Measurements from ENCODE around the gene UST. TPM values are rescaled to one million over a fixed set of nuclear protein-coding genes. Genes with fewer than 3 reads are reported as not detected.

Gene UST
- total RNA-seq, 2 experiments from 2014 or later, result 0.29 to 0.50 TPM

DNA sequence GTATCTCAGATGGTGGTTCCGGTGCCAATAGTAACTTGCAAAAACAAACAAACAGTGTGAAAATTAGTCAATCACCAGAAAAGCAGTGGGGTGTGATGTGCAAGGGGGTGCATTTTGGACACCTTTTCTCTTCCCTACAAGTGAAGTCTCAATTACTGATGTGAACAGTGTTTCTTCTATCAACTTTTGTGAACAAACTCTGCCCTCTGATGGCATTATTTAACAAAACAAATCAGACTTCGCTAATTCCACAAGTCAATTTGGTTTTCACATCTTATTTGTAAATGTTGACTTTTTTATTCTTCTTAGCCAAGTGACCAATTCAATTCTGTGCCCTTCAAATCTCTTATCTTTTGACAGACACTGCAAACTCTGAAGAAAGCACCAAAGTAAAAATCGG is 212.2 kb downstream of the UST start:
- no peaks in the 10 kb centered on the region for H3K9me3 Mint-ChIP-seq
- H3K36me3 Mint-ChIP-seq (ENCODE audit: low read depth), result no peaks in the 10 kb centered on the region
- POLR2A ChIA-PET, result no interaction called here
- H3K27ac Mint-ChIP-seq, result no peak overlapping the region
- no peak overlapping the region for H3K4me3 Mint-ChIP-seq
- H3K27me3 Mint-ChIP-seq, result peaks cover 1% of the 10 kb centered on the region
- DNase-seq, result no peak
- no peaks in the 10 kb centered on the region for H3K4me1 Mint-ChIP-seq
- CTCF ChIA-PET, result no interaction called here

GRCh38 chr6:148959501-148959900 is 212.7 kb downstream of the UST start:
- H3K27ac Mint-ChIP-seq, result no peak overlapping the region
- no peaks in the 10 kb centered on the region for H3K36me3 Mint-ChIP-seq (ENCODE audit: low read depth)
- H3K4me3 Mint-ChIP-seq, result no peak overlapping the region
- H3K4me1 Mint-ChIP-seq, result no peaks in the 10 kb centered on the region
- POLR2A ChIA-PET, result no interaction called here
- no peak for DNase-seq
- CTCF ChIA-PET, result no interaction called here
- H3K9me3 Mint-ChIP-seq, result no peaks in the 10 kb centered on the region
- H3K27me3 Mint-ChIP-seq, result peaks cover 1% of the 10 kb centered on the region

GRCh38 chr6:148962854-148963515 is 216.2 kb downstream of the UST start:
- POLR2A ChIA-PET, result no interaction called here
- Mint-ChIP-seq H3K27ac (no peak overlapping the region), H3K27me3 (peaks cover 1% of the 10 kb centered on the region), H3K4me3 (no peak overlapping the region), H3K9me3 (no peaks in the 10 kb centered on the region), H3K36me3 (ENCODE audit: low read depth) (no peaks in the 10 kb centered on the region), H3K4me1 (no peaks in the 10 kb centered on the region)
- CTCF ChIA-PET, result no interaction called here
- DNase-seq, result no peak

DNA sequence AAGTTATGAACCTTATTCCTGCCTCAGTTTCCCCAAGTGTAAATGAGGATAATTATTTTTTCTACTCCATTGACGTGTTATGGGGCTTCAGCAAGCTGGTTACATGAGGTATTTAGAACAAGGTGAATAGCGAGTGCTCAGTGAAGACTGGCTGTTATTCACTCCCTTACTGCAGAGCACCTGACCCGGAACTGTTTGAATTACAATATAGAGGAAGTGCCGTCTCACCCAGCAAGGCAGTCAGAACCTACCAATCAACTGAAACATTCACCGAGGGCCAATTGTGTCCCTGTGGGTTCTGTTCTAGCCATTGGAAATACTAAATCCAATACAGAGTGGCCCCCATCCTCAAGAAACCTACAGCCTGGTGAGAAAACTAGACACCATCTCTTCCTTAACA is 216.9 kb downstream of the UST start:
- ChIA-PET CTCF (no interaction called here), POLR2A (no interaction called here)
- DNase-seq, result no peak
- Mint-ChIP-seq H3K4me3 (no peak overlapping the region), H3K4me1 (no peaks in the 10 kb centered on the region), H3K9me3 (no peaks in the 10 kb centered on the region), H3K36me3 (ENCODE audit: low read depth) (no peaks in the 10 kb centered on the region), H3K27me3 (peaks cover 1% of the 10 kb centered on the region), H3K27ac (no peak overlapping the region)

GRCh38 chr6:148964467-148964866 is 217.6 kb downstream of the UST start:
- no peak overlapping the region for H3K4me3 Mint-ChIP-seq
- CTCF ChIA-PET, result no interaction called here
- POLR2A ChIA-PET, result no interaction called here
- H3K9me3 Mint-ChIP-seq, result no peaks in the 10 kb centered on the region
- H3K27ac Mint-ChIP-seq, result no peak overlapping the region
- no peaks in the 10 kb centered on the region for H3K27me3 Mint-ChIP-seq
- no peaks in the 10 kb centered on the region for H3K36me3 Mint-ChIP-seq (ENCODE audit: low read depth)
- no peaks in the 10 kb centered on the region for H3K4me1 Mint-ChIP-seq
- no peak for DNase-seq

DNA sequence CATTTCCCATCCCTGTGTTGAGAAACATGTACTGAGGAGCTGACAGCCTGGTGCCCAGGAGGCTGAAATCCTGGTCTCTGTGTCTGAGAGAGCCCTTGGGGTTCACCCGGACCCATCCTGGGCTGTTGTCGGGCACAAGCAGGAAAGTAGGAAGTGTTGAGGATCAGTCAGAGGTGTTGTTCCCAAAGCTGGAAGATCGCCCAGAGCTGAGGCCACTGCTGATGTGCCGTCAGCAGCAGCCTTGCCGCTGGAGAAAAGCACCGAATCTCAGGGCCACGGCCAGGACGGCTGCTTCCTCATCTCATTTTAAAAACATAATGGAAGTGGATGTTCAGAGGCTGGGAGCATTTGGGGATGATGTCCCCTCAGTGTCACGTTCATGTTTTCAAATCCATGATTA is 218.5 kb downstream of the UST start:
- H3K27me3 Mint-ChIP-seq, result no peaks in the 10 kb centered on the region
- H3K27ac Mint-ChIP-seq, result no peak overlapping the region
- no peak for DNase-seq
- ChIA-PET CTCF (no interaction called here), POLR2A (no interaction called here)
- no peak overlapping the region for H3K4me3 Mint-ChIP-seq
- H3K9me3 Mint-ChIP-seq, result no peaks in the 10 kb centered on the region
- no peaks in the 10 kb centered on the region for H3K4me1 Mint-ChIP-seq
- no peaks in the 10 kb centered on the region for H3K36me3 Mint-ChIP-seq (ENCODE audit: low read depth)

DNA sequence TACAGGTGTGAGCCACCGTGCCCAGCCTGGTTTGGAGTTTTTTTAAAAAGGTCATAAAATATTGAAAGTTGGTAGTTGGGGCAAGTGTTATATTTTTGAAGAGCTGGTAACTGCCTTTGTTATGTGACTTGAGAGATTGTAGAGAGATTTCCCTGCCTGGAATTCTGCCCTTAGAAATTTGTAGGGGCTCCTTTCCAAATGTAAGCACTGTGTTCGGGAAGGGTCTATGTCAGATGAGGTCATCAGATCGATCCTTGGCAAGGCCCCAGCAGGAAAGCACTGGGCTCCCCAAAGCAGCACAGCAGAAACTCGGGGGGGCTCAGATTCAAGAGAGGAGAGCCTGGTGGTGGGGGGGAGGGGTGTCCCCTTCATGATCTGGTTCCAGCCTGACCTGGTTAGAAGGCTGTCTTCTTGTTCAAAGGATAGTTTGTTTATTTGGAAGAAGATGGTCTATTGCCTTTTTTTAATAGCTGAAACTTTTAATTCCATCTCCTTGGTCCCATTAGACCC is 220.2 kb downstream of the UST start:
- ChIA-PET POLR2A (no interaction called here), CTCF (no interaction called here)
- Mint-ChIP-seq H3K4me1 (no peaks in the 10 kb centered on the region), H3K9me3 (no peaks in the 10 kb centered on the region), H3K36me3 (ENCODE audit: low read depth) (no peaks in the 10 kb centered on the region), H3K27ac (no peak overlapping the region), H3K4me3 (no peak overlapping the region), H3K27me3 (peaks cover 10% of the 10 kb centered on the region)
- DNase-seq, result no peak

GRCh38 chr6:148967541-148967956 is 220.7 kb downstream of the UST start:
- Mint-ChIP-seq H3K4me1 (no peaks in the 10 kb centered on the region), H3K27me3 (peaks cover 12% of the 10 kb centered on the region), H3K36me3 (ENCODE audit: low read depth) (no peaks in the 10 kb centered on the region), H3K4me3 (no peak overlapping the region), H3K9me3 (no peaks in the 10 kb centered on the region), H3K27ac (no peak overlapping the region)
- POLR2A ChIA-PET, result no interaction called here
- DNase-seq, result no peak
- CTCF ChIA-PET, result no interaction called here

DNA sequence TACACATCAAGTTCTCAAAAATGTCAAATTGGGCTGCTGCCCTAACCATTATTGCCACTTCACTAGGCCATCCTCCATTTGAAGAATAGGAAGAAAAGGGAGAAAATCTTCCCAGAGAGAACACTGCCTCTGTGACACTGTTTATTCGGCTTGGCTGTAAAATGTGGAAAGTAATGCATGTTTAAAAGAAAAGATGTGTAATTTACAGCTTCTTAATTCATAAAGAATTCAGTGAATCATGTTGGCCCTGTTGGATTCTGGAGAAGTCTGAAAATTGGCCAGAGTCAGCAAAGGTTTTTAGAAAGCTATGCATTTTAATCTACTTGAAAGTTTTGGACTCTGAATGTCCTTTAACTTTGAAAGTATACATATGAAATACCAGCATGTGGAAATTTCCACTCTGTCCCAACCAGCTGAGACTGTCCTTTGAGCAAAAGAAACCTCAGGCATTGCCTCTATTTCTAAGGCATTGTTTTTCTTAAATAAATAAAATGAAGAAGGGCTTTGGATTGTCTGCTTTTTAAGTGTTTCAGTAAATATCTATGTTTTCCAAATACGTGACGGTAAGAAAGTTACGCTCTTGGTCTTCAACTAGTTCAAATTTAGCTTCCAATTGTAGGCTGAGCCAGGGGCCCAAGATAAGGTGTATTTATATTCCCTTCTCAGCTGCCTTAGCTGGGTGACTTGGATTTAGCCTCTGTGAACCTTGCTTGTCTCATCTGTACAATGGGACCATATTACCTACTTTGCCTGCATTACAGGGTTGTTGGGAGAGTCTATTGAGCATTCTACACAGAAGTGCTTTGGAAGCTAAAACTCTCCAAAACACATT is 222.2 kb downstream of the UST start:
- Mint-ChIP-seq H3K36me3 (ENCODE audit: low read depth) (no peaks in the 10 kb centered on the region), H3K27me3 (peaks cover 21% of the 10 kb centered on the region), H3K27ac (no peak overlapping the region), H3K4me1 (no peaks in the 10 kb centered on the region), H3K4me3 (no peak overlapping the region), H3K9me3 (no peaks in the 10 kb centered on the region)
- POLR2A ChIA-PET, result interaction anchor here (0.7 kb wide), 1 partner anchor 220 kb away, joined by 3 read pairs; no protein-coding TSS in a partner anchor
- CTCF ChIA-PET, result no interaction called here
- no peak for DNase-seq

GRCh38 chr6:148969603-148970061 is 222.8 kb downstream of the UST start:
- DNase-seq, result no peak
- no peaks in the 10 kb centered on the region for H3K36me3 Mint-ChIP-seq (ENCODE audit: low read depth)
- POLR2A ChIA-PET, result no interaction called here
- H3K9me3 Mint-ChIP-seq, result no peaks in the 10 kb centered on the region
- H3K27ac Mint-ChIP-seq, result no peak overlapping the region
- H3K4me1 Mint-ChIP-seq, result no peaks in the 10 kb centered on the region
- no peak overlapping the region for H3K4me3 Mint-ChIP-seq
- CTCF ChIA-PET, result no interaction called here
- peaks cover 21% of the 10 kb centered on the region for H3K27me3 Mint-ChIP-seq

- ChIA-PET CTCF (interaction anchor here (0.6 to 0.9 kb wide), 2 partner anchors 10 to 575 kb away, joined by 3 read pairs; no protein-coding TSS in a partner anchor), POLR2A (interaction anchor here (0.6 kb wide), 1 partner anchor 639 kb away, joined by 6 read pairs; no protein-coding TSS in a partner anchor)
- H3K4me1 Mint-ChIP-seq, result no peaks in the 10 kb centered on the region
- H3K36me3 Mint-ChIP-seq (ENCODE audit: low read depth), result no peaks in the 10 kb centered on the region
- H3K27ac Mint-ChIP-seq, result no peak overlapping the region
- H3K4me3 Mint-ChIP-seq, result no peak overlapping the region
- no peaks in the 10 kb centered on the region for H3K9me3 Mint-ChIP-seq
- H3K27me3 Mint-ChIP-seq, result peaks cover 28% of the 10 kb centered on the region
- no peak for DNase-seq
Measured at GRCh38 chr6:148971031-148971927, 224.4 kb downstream of the UST start.

DNA sequence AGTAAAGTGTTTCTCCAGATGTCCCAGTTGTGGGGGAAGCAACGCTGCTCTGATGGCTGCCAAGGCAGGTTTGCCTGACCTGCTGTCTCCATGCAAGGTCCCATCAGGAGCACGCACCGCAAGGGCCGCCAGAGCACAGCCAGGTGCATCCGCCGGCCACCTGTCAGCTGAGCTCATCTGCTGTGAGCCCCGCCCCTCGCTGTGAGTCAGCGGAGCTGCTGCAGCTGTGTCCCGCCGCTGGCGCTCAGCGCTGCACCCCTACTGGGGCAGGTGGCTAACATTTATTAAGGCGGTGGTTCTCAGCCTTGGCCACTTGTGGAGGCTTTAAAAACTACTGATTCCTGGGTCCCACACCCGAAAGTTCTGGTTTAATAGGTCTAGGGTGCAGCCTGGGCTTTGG is 225.7 kb downstream of the UST start:
- ChIA-PET POLR2A (no interaction called here), CTCF (no interaction called here)
- Mint-ChIP-seq H3K4me3 (no peak overlapping the region), H3K27ac (no peak overlapping the region), H3K9me3 (no peaks in the 10 kb centered on the region), H3K36me3 (ENCODE audit: low read depth) (no peaks in the 10 kb centered on the region), H3K4me1 (no peaks in the 10 kb centered on the region), H3K27me3 (peaks cover 29% of the 10 kb centered on the region)
- DNase-seq, result peak; percentile 40
